Endothelial cell of umbilical vein (primary cell): ENCODE results near the gene ZNF3. TPM values are rescaled to one million over a fixed set of nuclear protein-coding genes. Genes with fewer than 3 reads are reported as not detected.

Source experiments
- BruUV-seq: library from RNA; stranded (reverse); fragments of 400-500 nt; replicated peaks from 2 replicates; lab custom pipeline; 2021; lab: Mats Ljungman, UMichigan
- CTCF ChIA-PET: fragments of 300-600, 350-600 bp; sonication (Branson Sonifier 250); formaldehyde crosslinking; loops from one replicate; lab custom pipeline; 2021; ENCODE audit warnings: antibody characterized with exemption, inconsistent platforms; lab: Charles Lee
- POLR2A ChIA-PET: fragments of 300-600, 350-600 bp; sonication (Branson Sonifier 250); formaldehyde crosslinking; loops from one replicate; lab custom pipeline; 2021; ENCODE audit warnings: antibody characterized with exemption, inconsistent platforms; lab: Charles Lee
- DNase-seq: peaks from one replicate; pipeline ENCODE4 v3.0.0-alpha.2; 2011; ENCODE audit warnings: low read depth, low spot score
- FAIRE-seq: peaks from 2 replicates; lab custom pipeline; 2011; peaks lifted over from hg19 to GRCh38; lab: Jason Lieb, UNC
- H2AFZ ChIP-seq: 2 replicates; pipeline ENCODE4 v1.6.0; 2012; ENCODE audit warnings: low read depth, low read length, control low read depth, inconsistent platforms
- H3K27ac ChIP-seq: 2 replicates; pipeline ENCODE4 v1.5.1; 2011; ENCODE audit warnings: low read depth, mild to moderate bottlenecking, control low read depth, low read length, moderate library complexity; ENCODE audit not compliant: insufficient read depth
- H3K27me3 ChIP-seq, 2 experiments: 2 replicates each; pipeline versions ENCODE4 v1.6.0 to v1.6.1; 2011; ENCODE audit warnings: low read length in 2 of 2, mixed read lengths in 1 of 2; ENCODE audit not compliant: control insufficient read depth in 2 of 2, insufficient read depth in 2 of 2
- H3K36me3 ChIP-seq, 2 experiments: 2 replicates in 1 of 2; 3 replicates in 1 of 2; pipeline ENCODE4 v1.5.1; 2011; ENCODE audit warnings: low read length in 2 of 2, mild to moderate bottlenecking in 1 of 2, moderate library complexity in 1 of 2; ENCODE audit not compliant: control insufficient read depth in 2 of 2, insufficient read depth in 2 of 2; ENCODE audit errors: extremely low read depth in 1 of 2
- H3K4me1 ChIP-seq: 3 replicates; pipeline ENCODE4 v1.5.1; 2011; ENCODE audit warnings: mild to moderate bottlenecking, low read length; ENCODE audit not compliant: control insufficient read depth, insufficient read depth; ENCODE audit errors: extremely low read depth
- H3K4me2 ChIP-seq: 2 replicates; pipeline ENCODE4 v1.6.1; 2011; ENCODE audit warnings: low read length, control low read depth, mixed read lengths; ENCODE audit not compliant: insufficient read depth
- H3K4me3 ChIP-seq, 3 experiments: fragments of 200-600 bp in 1 of 3; sonication (generic), shearing (Covaris generic) in 1 of 3; replicated peaks in 1 of 3; 2 replicates each; pipeline ENCODE4 v1.5.1; 2011 to 2016; ENCODE audit warnings: control low read depth in 3 of 3, low read length in 3 of 3, mild to moderate bottlenecking in 2 of 3, inconsistent platforms in 1 of 3, low read depth in 1 of 3, moderate library complexity in 1 of 3; ENCODE audit not compliant: insufficient read depth in 1 of 3
- H3K79me2 ChIP-seq: 2 replicates; pipeline ENCODE4 v1.6.0; 2012; ENCODE audit warnings: low read length, inconsistent platforms; ENCODE audit not compliant: control insufficient read depth, insufficient read depth
- H3K9ac ChIP-seq: replicated peaks from 2 replicates; pipeline ENCODE3; 2011; ENCODE audit warnings: low read length, control low read depth; ENCODE audit not compliant: insufficient read depth; ENCODE audit errors: extremely low read depth
- H3K9me1 ChIP-seq: replicated peaks from 3 replicates; pipeline ENCODE4 v1.6.0; 2011; ENCODE audit warnings: mild to moderate bottlenecking, low read length; ENCODE audit not compliant: control insufficient read depth, insufficient read depth; ENCODE audit errors: extremely low read depth
- H3K9me3 ChIP-seq: replicated peaks from 2 replicates; pipeline ENCODE4 v1.5.1; 2012; ENCODE audit warnings: low read length, inconsistent platforms; ENCODE audit not compliant: control insufficient read depth, insufficient read depth
- H4K20me1 ChIP-seq: replicated peaks from 2 replicates; pipeline ENCODE3; 2011; ENCODE audit warnings: mild to moderate bottlenecking, low read length; ENCODE audit not compliant: control insufficient read depth, insufficient read depth; ENCODE audit errors: extremely low read depth
- EZH2 ChIP-seq: IDR thresholded peaks from 2 replicates; pipeline ENCODE4 v1.6.1; 2012; ENCODE audit warnings: borderline replicate concordance, low read depth, mild to moderate bottlenecking, moderate library complexity, low read length, inconsistent platforms; ENCODE audit not compliant: severe bottlenecking
- GATA2 ChIP-seq: IDR thresholded peaks from 2 replicates; pipeline ENCODE4 v1.7.0; 2011; ENCODE audit warnings: low read depth, mild to moderate bottlenecking, moderate library complexity, mixed read lengths, low read length; ENCODE audit not compliant: insufficient read length, insufficient read depth
- MYC ChIP-seq: IDR thresholded peaks from one replicate; pipeline ENCODE4 v1.6.1; 2011; ENCODE audit warnings: mild to moderate bottlenecking, low read depth, low read length
- POLR2A ChIP-seq: IDR thresholded peaks from 2 replicates; pipeline ENCODE4 v1.6.1; 2012; ENCODE audit warnings: low read depth, mild to moderate bottlenecking, control low read depth, low read length
- dilution Hi-C: fragments of 300-500 bp; cut with MboI; formaldehyde crosslinking; loops from one replicate; pipeline ENCODE4 v1.15.0; 2019; ENCODE audit warnings: low sequenced_read_pairs; ENCODE audit not compliant: extremely low pct_ligation_motif_present
- intact Hi-C: fragments of 100-400 bp; cut with micrococcal nuclease; formaldehyde crosslinking; loops from one replicate; pipeline ENCODE4 v1.10.0; 2022
- polyA plus RNA-seq, 4 experiments: library from polyadenylated mRNA; depleted of rRNA in 3 of 4; stranded (reverse) in 3 of 4; unstranded in 1 of 4; fragments of >200 nt; gene quantifications; 2 replicates each; pipeline versions ENCODE4 v1.2.1 to v1.2.3, GENCODE V29; 2011 to 2012; ENCODE audit warnings: missing spikeins in 1 of 4
- total RNA-seq: library from RNA; stranded (reverse); gene quantifications from 2 replicates; pipeline ENCODE4 v1.2.3, GENCODE V29; 2021
- TF ChIP-seq, protein P1 (sequence below), 2 donors: IDR thresholded peaks; 1 replicate in 1 of 2; 2 replicates in 1 of 2; pipeline ENCODE4 v1.5.1; 2011; ENCODE audit warnings: low read length in 2 of 2, mild to moderate bottlenecking in 2 of 2, moderate library complexity in 2 of 2, control low read depth in 1 of 2, inconsistent platforms in 1 of 2, low read depth in 1 of 2; ENCODE audit not compliant: insufficient read depth in 1 of 2; ENCODE audit errors: extremely low read depth in 1 of 2
- TF ChIP-seq, protein P2 (sequence below): IDR thresholded peaks from 2 replicates; pipeline ENCODE4 v1.6.1; 2011; ENCODE audit not compliant: insufficient read depth, insufficient read length

ZNF3 gene
- total and polyA plus RNA-seq, 2 donors (not counting 3 experiments of a cell fraction or from before 2014, with no cell fraction given) = 21.8 to 30.9 TPM

DNA sequence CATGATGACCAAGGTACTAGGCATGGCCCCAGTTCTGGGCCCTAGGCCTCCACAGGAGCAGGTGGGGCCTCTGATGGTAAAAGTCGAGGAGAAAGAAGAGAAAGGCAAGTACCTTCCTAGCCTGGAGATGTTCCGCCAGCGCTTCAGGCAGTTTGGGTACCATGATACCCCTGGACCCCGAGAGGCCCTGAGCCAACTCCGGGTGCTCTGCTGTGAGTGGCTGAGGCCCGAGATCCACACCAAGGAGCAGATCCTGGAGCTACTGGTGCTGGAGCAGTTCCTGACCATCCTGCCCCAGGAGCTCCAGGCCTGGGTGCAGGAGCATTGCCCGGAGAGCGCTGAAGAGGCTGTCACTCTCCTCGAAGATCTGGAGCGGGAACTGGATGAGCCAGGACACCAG is 24.5 kb downstream of the ZNF3 start:
- intact Hi-C loops (no loop called here), dilution Hi-C loops (no loop called here)
- Histone ChIP-seq H3K4me3 (no peak overlapping the region), H3K27me3 (no peaks in the 10 kb centered on the region), H3K4me1 (no peaks in the 10 kb centered on the region), H3K79me2 (no peaks in the 10 kb centered on the region), H3K36me3 (peaks cover 8 to 13% of the 10 kb centered on the region in 2 experiments), H3K4me2 (no peak overlapping the region), H3K9ac (no peak overlapping the region), H4K20me1 (no peaks in the 10 kb centered on the region), H3K9me1 (no peaks in the 10 kb centered on the region), H3K27ac (no peak overlapping the region), H3K9me3 (no peaks in the 10 kb centered on the region), H2AFZ (no peak overlapping the region)
- FAIRE-seq (no peak), DNase-seq (no peak)
- ChIA-PET POLR2A (no interaction called here), CTCF (interaction anchor here (9.1 kb wide), 1 partner anchor 63 kb away, joined by 158 read pairs; no protein-coding TSS in a partner anchor)
- TF ChIP-seq MYC = no peak
- TF ChIP-seq GATA2 = no peak
- no peak for TF ChIP-seq POLR2A
- TF ChIP-seq EZH2 = no peak
- BruUV-seq = no TSS peak

DNA sequence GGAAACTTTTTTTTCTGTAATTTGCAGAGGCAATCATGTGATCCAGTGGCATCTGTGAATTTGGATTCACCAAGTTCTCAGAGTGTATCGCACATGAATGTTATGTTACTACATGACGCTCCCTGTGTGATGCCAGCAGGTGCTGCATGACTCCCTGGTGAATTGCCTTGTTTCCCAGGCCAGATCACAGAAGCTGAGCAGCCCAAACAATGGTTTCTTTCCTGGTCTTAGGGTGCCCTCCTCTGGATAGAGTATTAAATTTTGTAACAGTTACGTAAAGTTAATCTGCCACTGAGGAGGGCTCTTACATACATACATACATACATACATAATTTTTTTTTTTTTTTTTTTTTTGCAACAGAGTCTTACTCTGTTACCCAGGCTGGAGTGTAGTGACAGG is 28.3 kb downstream of the ZNF3 start:
- DNase-seq (peak; percentile 86), FAIRE-seq (peak; percentile 82)
- Histone ChIP-seq H3K4me2 (no peak overlapping the region), H3K27ac (no peak overlapping the region), H4K20me1 (no peaks in the 10 kb centered on the region), H3K9me1 (no peaks in the 10 kb centered on the region), H3K4me3 (no peak overlapping the region), H3K27me3 (no peaks in the 10 kb centered on the region), H3K36me3 (peaks cover 8 to 9% of the 10 kb centered on the region in 2 experiments), H2AFZ (no peak overlapping the region), H3K9me3 (no peaks in the 10 kb centered on the region), H3K79me2 (no peaks in the 10 kb centered on the region), H3K4me1 (peaks cover 3% of the 10 kb centered on the region), H3K9ac (no peak overlapping the region)
- POLR2A ChIA-PET = interaction anchor here (0.6 kb wide), 1 partner anchor 11 kb away, joined by 8 read pairs; no protein-coding TSS in a partner anchor
- no TSS peak for BruUV-seq
- intact Hi-C loops (loop anchor here (1.0 to 5.0 kb wide), 3 partner anchors 59 to 140 kb away; partner anchors contain the start of gene AZGP1), dilution Hi-C loops (no loop called here)
- TF ChIP-seq, protein P1, sequence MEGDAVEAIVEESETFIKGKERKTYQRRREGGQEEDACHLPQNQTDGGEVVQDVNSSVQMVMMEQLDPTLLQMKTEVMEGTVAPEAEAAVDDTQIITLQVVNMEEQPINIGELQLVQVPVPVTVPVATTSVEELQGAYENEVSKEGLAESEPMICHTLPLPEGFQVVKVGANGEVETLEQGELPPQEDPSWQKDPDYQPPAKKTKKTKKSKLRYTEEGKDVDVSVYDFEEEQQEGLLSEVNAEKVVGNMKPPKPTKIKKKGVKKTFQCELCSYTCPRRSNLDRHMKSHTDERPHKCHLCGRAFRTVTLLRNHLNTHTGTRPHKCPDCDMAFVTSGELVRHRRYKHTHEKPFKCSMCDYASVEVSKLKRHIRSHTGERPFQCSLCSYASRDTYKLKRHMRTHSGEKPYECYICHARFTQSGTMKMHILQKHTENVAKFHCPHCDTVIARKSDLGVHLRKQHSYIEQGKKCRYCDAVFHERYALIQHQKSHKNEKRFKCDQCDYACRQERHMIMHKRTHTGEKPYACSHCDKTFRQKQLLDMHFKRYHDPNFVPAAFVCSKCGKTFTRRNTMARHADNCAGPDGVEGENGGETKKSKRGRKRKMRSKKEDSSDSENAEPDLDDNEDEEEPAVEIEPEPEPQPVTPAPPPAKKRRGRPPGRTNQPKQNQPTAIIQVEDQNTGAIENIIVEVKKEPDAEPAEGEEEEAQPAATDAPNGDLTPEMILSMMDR (IDR thresholded peaks at IDR 0.05; ENCODE audit: extremely low read depth in 1 of 2, insufficient read depth in 1 of 2, low read depth in 1 of 2, low read length in 2 of 2) = peak; percentile 14 to 18
- TF ChIP-seq, protein P2, sequence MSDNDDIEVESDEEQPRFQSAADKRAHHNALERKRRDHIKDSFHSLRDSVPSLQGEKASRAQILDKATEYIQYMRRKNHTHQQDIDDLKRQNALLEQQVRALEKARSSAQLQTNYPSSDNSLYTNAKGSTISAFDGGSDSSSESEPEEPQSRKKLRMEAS = no peak
- CTCF ChIA-PET = interaction anchor here (0.6 to 9.1 kb wide), 14 partner anchors 9 to 140 kb away, joined by 3 to 158 read pairs (median 4); partner anchors contain the start of genes AZGP1 and ZKSCAN1
